Transverse colon (tissue), 3 donors: ENCODE data around the gene MMP11.

Source experiments
- POLR2A ChIP-seq: fragments of 450-650 bp; IDR thresholded peaks from one replicate; pipeline ENCODE4 v1.6.1; 2016; ENCODE audit warnings: antibody characterized with exemption, mild to moderate bottlenecking, moderate library complexity
- TF ChIP-seq, protein P1 (sequence below), 5 experiments: fragments of 200-600 bp in 3 of 5; fragments of 450-650 bp in 2 of 5; sonication (generic) in 3 of 5; IDR thresholded peaks; 1 replicate in 2 of 5; 2 replicates in 3 of 5; pipeline ENCODE4 v1.5.1; 2016 to 2017; ENCODE audit warnings: antibody characterized with exemption in 5 of 5, inconsistent platforms in 3 of 5, mild to moderate bottlenecking in 2 of 5, moderate library complexity in 1 of 5

DNA sequence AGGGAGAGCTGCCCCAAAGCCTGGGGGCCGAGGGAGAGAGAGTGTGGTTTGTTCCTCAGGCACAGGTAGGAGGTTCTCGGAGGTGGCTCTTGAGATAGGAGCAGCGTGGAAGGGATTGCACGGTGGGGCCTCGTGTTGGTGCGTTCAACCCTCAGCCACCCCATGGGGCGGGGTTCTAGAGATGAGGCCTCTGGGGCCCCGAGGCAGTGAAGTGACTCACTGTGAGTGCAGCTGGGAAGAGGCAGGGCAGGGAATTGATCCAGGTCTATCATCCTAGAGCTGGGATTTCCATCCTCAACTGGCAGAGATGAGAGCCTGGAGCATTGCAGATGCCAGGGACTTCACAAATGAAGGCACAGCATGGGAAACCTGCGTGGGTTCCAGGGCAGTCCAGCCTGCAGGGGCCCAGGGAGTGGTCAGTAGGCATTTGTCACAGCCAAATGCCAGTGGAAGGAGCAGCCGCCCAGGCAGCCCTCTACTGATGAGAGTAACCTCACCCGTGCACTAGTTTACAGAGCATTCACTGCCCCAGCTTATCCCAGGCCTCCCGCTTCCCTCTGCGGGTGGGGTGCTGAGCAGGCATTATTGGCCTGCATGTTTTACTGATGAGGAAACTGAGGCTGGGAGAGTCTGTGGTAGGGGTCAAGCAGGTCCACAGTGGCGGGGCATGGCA, 9.0 kb downstream of the MMP11 start:
- TF ChIP-seq, protein P1, sequence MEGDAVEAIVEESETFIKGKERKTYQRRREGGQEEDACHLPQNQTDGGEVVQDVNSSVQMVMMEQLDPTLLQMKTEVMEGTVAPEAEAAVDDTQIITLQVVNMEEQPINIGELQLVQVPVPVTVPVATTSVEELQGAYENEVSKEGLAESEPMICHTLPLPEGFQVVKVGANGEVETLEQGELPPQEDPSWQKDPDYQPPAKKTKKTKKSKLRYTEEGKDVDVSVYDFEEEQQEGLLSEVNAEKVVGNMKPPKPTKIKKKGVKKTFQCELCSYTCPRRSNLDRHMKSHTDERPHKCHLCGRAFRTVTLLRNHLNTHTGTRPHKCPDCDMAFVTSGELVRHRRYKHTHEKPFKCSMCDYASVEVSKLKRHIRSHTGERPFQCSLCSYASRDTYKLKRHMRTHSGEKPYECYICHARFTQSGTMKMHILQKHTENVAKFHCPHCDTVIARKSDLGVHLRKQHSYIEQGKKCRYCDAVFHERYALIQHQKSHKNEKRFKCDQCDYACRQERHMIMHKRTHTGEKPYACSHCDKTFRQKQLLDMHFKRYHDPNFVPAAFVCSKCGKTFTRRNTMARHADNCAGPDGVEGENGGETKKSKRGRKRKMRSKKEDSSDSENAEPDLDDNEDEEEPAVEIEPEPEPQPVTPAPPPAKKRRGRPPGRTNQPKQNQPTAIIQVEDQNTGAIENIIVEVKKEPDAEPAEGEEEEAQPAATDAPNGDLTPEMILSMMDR (IDR thresholded peaks at IDR 0.05): no peak
- no peak for TF ChIP-seq POLR2A
